Sciatic nerve (tissue), 2 donors: ENCODE results near the gene FBXL7. TPM values are rescaled to one million over a fixed set of nuclear protein-coding genes. Genes with fewer than 3 reads are reported as not detected.

ENCODE experiments used
- ATAC-seq: fragments of 200-7000 bp; cut with Tn5 transposase; one replicate; pipeline ENCODE4 v1.9.1; 2020; ENCODE audit warnings: mild to moderate bottlenecking, moderate library complexity
- DNase-seq: peaks from one replicate; pipeline ENCODE4 v3.0.0-alpha.2; 2020; ENCODE audit warnings: low spot score
- intact Hi-C: fragments of 100-400 bp; cut with DNase I; formaldehyde crosslinking; loops from one replicate; pipeline ENCODE4 v1.14.2; 2022
- total RNA-seq: library from RNA; stranded (reverse); fragmentation: NEBNext Ultra II Directional; extraction: Animal tissue kit (Norgen Biotek cat#: 25700); gene quantifications from one replicate; pipeline ENCODE4 v1.2.1, GENCODE V29; 2021
- donor health status: DM: no; HTN: no; CAD: no.
- donor health status: DM: no; HTN: no; CAD: no.

FBXL7 gene
- total RNA-seq, 1 donor from 2014 or later, result 40.4 TPM

DNA sequence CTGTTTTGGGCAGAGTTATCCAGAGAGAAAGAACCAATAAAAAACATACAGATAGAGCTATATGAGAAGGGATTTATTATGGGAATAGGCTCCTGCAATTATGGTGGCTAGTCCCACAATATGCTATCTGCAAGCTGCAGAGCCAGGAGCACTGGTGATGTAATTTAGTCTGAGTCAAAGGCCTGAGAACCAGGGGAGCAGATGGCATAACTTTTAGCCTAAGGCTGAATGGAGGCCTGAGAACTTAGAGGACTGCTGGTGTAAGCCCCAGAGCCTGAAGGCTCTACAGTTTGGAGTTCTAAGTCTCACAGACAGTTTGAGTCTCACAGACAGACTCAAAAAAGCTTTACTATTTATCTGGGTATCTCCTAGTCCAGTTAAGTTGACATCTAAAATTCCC, 263.8 kb downstream of the FBXL7 start:
- ATAC-seq (no peak), DNase-seq (no peak)
- intact Hi-C loops, result no loop called here

- intact Hi-C loops, result no loop called here
- DNase-seq, result no peak
- ATAC-seq, result no peak
Observed at GRCh38 chr5:15768936-15769335, 269.0 kb downstream of the FBXL7 start.

GRCh38 chr5:15772131-15772530, 272.2 kb downstream of the FBXL7 start:
- DNase-seq (no peak), ATAC-seq (no peak)
- intact Hi-C loops, result no loop called here

GRCh38 chr5:15774632-15775031, 274.7 kb downstream of the FBXL7 start:
- no peak for ATAC-seq
- DNase-seq, result no peak
- intact Hi-C loops, result no loop called here

DNA sequence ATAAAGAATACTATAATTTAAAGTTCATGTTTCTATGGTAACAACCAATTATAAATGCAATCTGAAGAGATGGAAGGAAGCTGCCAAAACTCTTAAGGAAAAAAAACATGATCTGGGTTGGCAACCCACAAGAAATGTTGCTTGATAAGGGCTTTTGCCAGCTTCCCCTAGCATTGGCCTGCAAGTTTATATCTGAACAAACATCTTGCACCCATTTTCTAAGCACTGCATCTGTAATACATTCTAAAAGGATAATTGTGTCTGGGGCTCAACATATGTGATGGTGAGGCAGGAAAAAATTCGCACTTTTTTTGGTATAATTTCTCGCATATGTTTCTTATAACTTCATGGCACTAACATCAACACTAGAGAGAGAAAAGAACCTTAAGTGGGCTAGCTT, 276.4 kb downstream of the FBXL7 start:
- no peak for DNase-seq
- no peak for ATAC-seq
- intact Hi-C loops, result no loop called here

- ATAC-seq, result no peak
- DNase-seq, result no peak
- intact Hi-C loops, result no loop called here
Observed at GRCh38 chr5:15783734-15784133, 283.8 kb downstream of the FBXL7 start.

GRCh38 chr5:15785531-15785981, 285.6 kb downstream of the FBXL7 start:
- DNase-seq, result no peak
- no peak for ATAC-seq
- intact Hi-C loops, result no loop called here

GRCh38 chr5:15786326-15786725, 286.3 kb downstream of the FBXL7 start:
- ATAC-seq (no peak), DNase-seq (no peak)
- intact Hi-C loops, result no loop called here

GRCh38 chr5:15786884-15787283, 286.9 kb downstream of the FBXL7 start:
- ATAC-seq, result no peak
- DNase-seq, result no peak
- intact Hi-C loops, result no loop called here

GRCh38 chr5:15787681-15788080, 287.7 kb downstream of the FBXL7 start:
- intact Hi-C loops, result no loop called here
- ATAC-seq, result no peak

GRCh38 chr5:15789642-15790041, 289.7 kb downstream of the FBXL7 start:
- ATAC-seq (no peak), DNase-seq (no peak)
- intact Hi-C loops, result no loop called here

More at GRCh38 chr5:15787681-15788080, 287.7 kb downstream of the FBXL7 start:
- no peak for DNase-seq

DNA sequence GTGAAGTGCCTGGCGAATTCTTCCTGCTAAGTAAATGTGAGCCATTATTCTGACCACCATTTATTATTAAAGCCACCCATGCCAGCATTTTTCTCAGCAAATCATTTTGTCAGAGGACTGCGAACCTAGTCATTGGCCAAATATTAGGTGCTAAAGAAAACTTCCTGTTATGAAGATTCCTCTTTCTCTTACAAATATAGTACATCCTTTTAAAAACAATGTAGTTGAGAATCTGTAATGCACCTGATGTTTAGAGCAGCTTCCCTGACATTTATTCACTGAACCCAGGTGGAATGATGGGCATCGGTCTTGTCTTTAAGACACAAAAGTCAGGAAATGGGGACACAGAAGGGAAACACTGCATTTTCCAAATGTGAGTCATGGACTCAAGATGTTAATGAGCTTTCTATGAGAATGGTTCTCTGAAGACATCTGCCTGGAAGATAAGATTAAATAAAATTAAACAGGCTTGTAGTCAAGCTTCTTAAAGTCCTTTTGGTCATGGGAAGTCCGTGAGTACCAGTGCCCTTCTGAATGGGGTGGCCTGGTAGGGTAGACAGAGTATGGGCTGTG, 290.6 kb downstream of the FBXL7 start:
- intact Hi-C loops, result no loop called here
- ATAC-seq (no peak), DNase-seq (no peak)

DNA sequence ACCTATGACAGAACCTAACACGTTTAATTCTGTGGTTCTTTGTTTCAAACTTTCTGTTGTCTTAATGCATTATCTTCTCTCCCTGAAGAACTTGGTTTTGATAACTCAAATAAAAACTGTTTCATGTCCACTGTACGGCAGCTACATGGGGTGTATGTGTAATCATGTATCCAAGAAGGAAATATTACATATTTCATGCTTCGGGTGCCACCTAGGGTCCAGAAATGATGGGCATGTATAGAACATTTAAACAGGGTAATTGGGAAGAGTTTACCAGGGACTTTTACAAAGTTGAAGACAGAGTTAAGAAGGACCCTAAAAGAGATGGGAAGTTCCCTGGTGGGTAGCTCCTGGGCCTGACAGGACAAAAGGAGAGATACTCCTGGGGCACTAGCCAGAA, 291.3 kb downstream of the FBXL7 start:
- intact Hi-C loops, result no loop called here
- DNase-seq (no peak), ATAC-seq (no peak)

DNA sequence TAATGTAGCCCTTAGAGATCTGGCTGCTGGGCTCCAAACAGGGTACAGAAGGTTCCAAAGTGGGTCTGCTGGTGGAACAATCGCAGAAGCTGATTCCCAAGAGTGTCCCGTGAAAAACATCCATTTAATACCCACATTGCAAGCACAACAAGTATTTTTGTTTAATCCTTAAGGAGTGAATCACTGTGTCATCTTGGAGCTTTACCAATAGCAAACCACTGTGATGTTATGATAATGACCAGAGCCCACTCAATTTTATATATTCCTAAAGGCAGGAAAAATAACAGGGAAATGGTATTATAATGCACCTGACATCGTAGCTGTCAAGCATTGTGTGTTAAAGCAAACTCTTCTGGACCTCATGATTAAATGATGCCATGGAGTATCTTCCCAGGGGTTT, 291.9 kb downstream of the FBXL7 start:
- ATAC-seq (no peak), DNase-seq (no peak)
- intact Hi-C loops, result no loop called here

GRCh38 chr5:15794052-15794985, 294.3 kb downstream of the FBXL7 start:
- DNase-seq, result no peak
- peak; percentile 48 for ATAC-seq
- intact Hi-C loops, result no loop called here

- no peak for DNase-seq
- intact Hi-C loops, result no loop called here
- no peak for ATAC-seq
Observed at GRCh38 chr5:15796096-15796495, 296.1 kb downstream of the FBXL7 start.

DNA sequence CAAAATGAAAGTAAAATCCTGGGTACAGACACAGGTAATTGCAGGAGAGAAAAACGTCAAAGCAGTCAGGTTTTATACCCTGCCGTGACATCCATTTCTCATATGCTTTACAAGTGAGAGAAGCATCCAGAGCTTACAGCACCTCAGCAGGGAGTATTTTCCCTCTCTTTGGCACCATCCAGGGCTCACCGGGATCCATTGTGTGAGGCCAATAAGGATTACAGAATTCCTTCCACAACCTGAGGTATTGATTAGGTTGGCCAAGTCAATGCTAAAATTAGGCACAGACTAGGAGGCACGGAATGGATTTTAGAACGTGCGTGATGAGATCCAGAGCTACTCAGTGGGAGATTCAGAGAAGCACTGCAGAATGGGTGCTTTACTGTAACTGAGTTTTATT, 296.6 kb downstream of the FBXL7 start:
- intact Hi-C loops, result no loop called here
- DNase-seq (no peak), ATAC-seq (no peak)

GRCh38 chr5:15797116-15797515, 297.1 kb downstream of the FBXL7 start:
- ATAC-seq (no peak), DNase-seq (no peak)
- intact Hi-C loops, result no loop called here

GRCh38 chr5:15798006-15798405, 298.0 kb downstream of the FBXL7 start:
- intact Hi-C loops, result no loop called here
- peak; percentile 54 for ATAC-seq
- DNase-seq, result no peak

GRCh38 chr5:15799014-15799413, 299.0 kb downstream of the FBXL7 start:
- intact Hi-C loops, result no loop called here
- no peak for DNase-seq
- ATAC-seq, result no peak

DNA sequence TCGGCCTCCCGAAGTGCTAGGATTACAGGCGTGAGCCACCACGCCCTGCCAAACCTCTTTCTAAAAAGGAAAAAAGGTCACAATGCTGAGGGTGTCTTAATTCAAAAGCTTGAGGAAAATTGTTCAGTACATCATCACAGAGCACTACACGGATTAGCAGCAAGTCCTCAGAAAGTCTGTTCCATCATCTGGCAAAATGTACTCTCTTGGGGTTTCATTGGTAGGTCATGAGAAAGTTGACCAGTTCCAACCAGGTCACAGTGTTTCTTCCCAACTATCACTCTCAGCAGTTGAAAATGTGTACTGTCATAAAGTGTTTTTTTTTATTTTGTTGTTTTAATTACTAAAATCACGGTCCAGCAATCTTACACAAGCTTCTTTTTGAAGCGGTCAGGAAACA, 299.6 kb downstream of the FBXL7 start:
- DNase-seq (no peak), ATAC-seq (no peak)
- intact Hi-C loops, result no loop called here
